ELF-1 (cell line): ENCODE results near the gene CNTFR.

Experiments used
- DNase-seq: peaks from one replicate; pipeline ENCODE4 v3.0.0-alpha.2; 2016; ENCODE audit warnings: low read depth, low spot score

CNTFR gene

DNA sequence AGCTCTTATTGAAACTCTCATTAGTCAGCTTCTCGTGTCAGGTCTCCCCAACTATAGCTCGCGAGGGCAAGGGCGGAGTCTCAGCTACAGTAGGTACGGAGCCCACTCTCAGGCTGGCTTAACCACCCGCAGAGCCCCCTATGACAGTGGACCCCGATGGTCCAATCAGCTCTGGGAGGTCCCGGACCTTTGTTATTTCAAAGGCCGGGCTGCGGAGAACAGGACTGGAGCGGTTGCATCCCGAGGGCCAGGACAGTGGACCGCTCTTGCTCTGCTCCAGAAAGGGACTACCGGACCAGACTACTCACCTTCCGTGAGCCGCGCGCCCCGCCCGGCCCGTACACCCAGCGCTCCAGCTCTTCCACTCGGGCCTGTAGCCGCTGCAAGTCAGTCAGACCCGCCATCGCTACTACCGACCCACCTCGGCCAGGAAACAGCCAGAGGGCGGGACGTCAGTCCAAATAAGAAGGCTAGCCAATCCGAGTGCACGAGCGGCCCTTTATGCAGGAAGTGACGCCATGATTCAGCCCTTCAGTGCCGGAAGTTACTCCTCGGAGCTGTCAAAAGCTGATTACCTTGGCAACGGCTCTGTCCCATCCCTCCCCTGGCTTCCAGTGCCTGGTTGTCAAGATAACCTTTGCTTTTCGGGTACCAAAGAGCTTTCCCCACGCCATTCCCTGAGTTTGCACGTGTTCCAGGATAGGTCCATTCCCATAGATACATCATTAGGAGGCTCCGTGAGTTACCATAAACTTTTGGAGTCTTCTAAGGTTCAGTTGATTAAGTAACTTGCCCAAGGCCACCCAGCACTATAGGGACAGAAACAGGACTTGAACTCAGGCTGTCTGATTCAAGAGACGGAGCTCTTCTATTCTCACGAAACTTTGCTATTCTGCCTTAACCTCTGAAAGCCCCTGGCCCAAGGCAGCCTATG, 30.8 kb upstream of the CNTFR start, which contains the start of gene DCTN3:
Gene DCTN3, minus strand, starts transcription at position 435 of the 934 bp plus-strand sequence. Its CDS starts 31 bp downstream, at position 404.
- DNase-seq, result peak; percentile 95

DNA sequence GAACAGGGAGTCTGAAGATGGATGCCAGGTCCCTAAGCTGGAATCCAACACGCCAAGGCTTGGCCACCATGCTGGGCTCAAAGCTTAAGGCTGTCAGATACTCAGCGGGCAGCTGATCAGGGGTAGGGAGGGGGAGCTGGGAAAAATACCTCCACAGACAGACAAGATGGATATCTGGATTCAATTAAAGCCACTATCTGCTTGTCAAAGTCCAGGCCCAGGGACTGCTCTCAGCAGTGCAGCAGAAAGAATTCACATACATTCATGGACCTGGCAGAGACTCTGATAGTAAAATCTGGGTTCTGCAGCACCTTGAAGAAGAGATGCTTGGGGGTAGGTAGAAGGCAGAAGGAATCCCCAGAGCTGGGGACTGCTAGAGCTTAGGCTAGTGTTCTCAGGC, 25.6 kb upstream of the CNTFR start:
- peak; percentile 21 for DNase-seq

- peak; percentile 89 for DNase-seq
These were observed 23.4 kb upstream of the CNTFR start for GRCh38 chr9:34612788-34613390.

DNA sequence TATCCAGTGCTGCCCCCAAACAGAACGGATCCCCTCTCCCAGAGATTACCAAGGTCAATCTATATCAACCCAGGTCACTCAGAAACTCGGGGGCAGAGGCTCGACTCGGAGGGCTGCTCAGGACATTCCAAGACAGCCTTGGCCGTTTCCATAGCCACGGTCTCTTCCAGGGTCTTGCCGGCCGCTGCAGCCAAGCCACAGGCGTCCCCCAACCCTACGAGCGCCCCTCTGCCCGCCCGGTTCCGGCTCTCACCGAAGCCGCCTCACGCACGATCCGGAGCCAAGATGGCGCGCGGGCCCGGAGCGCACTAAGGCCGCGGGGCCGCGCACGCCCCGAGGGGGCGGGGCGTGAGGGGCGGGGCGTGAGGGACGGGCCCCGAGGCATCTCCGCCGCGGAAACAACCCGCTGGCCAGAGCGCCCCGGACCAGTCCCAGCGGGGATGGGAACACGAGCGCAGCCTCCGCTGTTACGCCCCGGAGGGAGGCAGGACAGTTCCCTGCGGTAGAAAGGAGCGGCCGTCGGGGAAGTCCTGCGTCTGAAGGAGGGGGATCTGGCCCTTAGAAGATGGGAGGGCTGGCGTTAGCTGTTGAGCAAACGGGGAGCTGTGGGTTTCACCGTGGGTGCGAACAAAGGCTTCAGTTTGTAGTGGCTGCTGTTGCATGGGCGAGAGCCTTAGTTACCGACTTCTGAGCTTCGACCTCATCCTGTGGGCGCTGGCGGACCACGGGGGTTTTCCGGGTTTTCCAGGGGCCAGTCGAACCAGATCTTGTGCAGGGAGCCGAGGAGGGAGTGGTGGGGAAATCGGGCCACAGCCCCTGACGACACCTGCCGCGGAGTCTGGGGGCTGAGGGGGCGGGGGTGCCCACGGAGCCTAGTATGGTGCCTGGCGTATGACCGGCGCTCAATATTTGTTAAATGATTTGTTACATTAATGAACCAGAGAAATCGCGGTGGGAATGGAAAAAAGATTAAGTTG, 22.6 kb upstream of the CNTFR start, which contains the start of gene RPP25L:
Gene RPP25L, minus strand, starts transcription at position 287 of the 977 bp plus-strand sequence. CDS start 801 bp downstream, outside the sequence.
- DNase-seq, result peak; percentile 83

DNA sequence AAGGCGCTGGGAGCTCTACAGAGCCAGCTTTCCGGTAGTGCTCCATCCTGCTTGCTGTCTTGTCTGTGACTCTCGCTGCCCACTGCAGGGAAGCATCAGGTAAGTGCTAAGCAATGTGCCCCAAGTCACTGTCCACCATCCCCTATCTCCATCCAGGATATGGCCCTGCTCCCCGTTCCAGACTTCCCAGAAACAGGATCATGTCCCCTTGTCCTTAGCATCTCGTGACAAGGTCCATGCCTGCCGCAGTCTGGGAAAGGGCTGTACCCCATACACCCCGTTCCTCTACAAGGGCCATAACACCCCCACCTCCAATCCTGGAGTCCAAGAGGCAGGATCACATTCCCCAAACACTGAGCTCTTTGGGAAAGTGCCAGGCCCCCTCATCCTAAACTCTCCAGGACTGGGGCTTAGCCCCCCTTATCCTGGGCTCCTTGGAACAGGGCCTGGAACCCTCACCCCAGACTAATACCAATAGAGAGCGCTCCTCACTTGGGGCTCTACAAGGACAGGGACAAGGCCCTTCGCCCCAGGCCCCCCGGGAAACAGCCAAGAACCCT, 21.8 kb upstream of the CNTFR start:
- DNase-seq, result no peak

DNA sequence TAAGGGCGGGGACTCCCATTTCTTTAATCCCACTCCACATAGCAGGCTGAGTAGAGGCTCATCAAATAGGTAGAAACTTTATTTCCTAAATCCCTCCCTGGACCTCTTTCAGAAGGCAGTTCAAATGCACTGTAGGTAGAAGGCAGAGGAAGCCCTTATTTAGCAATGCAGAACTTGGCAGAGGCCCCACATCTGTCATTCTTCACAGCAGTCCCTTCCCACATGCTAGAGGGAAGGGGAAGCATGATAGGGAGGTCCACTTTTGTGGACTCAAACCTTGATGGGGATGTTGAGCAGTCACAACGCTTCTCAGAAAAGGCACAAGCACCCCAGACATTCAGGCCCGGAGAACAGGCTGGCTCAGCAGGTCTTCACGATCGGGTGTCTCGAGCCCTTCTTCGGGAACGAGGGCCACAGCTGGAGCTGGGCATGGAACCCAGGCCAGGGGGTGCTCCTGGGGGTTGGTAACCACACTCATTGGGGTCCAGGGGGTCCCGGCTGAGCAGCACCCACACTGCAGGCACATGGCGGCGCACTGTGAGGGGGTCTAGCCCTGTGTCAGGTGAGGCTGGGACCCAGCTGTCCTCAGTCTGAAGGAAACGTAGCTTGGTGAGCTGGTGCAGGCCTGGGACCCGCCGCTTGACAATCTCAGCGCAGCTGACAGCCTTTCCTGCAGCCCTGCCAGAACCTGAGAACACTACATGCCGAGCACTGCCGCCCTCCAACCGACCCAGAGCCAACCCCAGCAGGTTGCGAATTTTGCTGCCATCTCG, 21.1 kb upstream of the CNTFR start:
- DNase-seq, result no peak

- DNase-seq, result no peak
These were observed 17.8 kb upstream of the CNTFR start for GRCh38 chr9:34607331-34607730.

GRCh38 chr9:34606905-34607304, 17.4 kb upstream of the CNTFR start:
- no peak for DNase-seq

GRCh38 chr9:34606190-34606589, 16.7 kb upstream of the CNTFR start:
- DNase-seq, result no peak

GRCh38 chr9:34603610-34604231, 14.2 kb upstream of the CNTFR start:
- peak; percentile 87 for DNase-seq

GRCh38 chr9:34601937-34602573, 12.5 kb upstream of the CNTFR start:
- DNase-seq, result no peak

GRCh38 chr9:34600908-34601307, 11.4 kb upstream of the CNTFR start:
- DNase-seq, result no peak

DNA sequence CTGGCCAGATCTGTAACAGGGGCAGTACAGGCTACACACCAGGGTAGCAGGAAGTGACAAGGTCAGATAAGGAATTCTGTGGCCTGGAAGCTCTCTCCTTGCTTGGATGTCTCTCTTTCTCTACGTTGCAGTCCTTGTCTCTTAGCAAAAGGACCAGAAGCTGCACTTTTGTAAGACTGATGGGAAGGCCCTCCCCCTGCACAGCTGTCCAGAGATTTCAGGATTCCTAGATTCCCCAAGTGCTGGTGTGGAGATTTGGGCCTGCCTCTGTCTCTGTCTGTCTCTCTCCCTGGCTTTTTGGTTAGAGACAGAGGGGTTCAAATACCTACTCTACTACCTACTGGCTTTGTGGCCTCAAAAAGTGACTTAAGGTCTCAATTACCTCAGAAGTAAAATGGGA, 10.0 kb upstream of the CNTFR start:
- DNase-seq, result no peak

- no peak for DNase-seq
These were observed 4.7 kb upstream of the CNTFR start for GRCh38 chr9:34594177-34594576.

GRCh38 chr9:34592895-34593601, 3.5 kb upstream of the CNTFR start:
- peak; percentile 84 for DNase-seq

DNA sequence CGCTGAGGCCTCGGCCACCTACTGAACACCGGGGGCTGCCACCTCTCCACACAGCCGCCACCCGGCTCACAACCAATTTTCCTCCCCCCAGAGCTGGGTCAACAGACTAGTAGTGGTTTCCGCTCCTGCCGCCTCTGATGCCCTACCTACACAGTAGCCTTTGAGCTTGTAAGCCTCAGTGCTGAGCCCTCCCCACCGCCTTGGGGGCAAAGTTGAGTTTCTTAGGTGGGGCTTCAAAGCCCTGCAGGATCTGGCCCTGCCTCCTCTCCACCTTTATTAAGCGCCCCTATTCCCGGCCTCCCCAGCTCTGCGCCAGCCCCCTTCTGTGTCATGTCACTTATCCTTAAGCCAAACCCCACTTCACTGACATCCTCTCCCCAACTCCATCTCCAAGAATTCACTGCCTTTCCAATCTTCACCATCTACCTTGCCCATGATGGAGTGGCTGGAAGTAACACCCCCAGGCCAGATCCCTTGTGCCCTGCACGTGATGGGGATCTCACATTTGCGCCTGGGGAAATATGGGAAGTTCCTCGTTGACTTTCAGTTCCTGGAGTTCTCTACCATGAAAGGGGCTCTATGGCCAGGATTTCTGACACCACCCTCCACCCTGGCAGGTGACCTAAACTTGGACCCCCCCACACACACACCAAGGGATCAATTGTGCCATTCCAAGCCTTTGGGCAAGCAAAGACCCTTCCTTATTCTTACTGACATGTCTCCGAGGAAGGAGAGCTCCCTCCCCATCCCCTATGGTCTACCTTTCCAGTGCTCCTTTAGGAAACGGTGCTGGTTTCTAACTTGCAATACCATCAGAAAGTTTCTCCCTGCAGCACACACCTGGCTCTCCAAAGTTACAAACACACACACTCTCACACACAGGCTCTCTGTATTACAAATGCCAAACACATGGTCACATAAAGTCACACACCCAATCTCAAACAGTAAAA, 2.7 kb upstream of the CNTFR start:
- no peak for DNase-seq

- peak; percentile 95 for DNase-seq
These were observed 1.9 kb upstream of the CNTFR start for GRCh38 chr9:34591248-34591916.
